ENCODE results near the gene ACER2. TPM values are rescaled to one million over a fixed set of nuclear protein-coding genes. Genes with fewer than 3 reads are reported as not detected.

The ACER2 gene
- total and polyA plus RNA-seq, 12 donors = 0.52 to 8.7 (median 3.6) TPM

DNA sequence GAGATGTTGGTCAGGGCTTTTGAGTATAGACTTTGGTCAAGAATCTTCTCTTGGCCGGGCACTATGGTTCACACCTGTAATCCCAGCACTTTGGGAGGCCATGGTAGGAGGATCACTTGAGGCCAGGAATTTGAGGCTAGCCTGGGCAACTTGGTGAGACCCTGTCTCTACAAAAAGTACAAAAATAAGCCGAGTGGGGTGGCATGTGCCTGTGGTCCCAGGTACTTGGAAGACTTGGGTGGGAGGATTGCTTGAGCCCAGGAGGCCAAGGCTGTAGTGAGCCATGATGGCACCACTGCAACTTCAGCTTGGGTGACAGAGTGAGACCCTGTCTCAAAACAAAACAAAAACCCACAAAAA, 57.5 kb downstream of the ACER2 start:
- no peak for TF ChIP-seq CTCF (IDR thresholded peaks at IDR 0.05)
- no peak for DNase-seq
- ATAC-seq = no peak
- 91 to 95% methylated on average over 2 of the region's 2 CpGs for WGBS, 2 donors
- Histone ChIP-seq H3K4me3 (no peak overlapping the region), H3K27me3 (no peaks in the 10 kb centered on the region), H3K27ac (no peak overlapping the region), H3K36me3 (no peaks in the 10 kb centered on the region), H3K4me1 (peaks cover 0 to 10% (median 4%) of the 10 kb centered on the region in 9 donors), H3K9me3 (no peaks in the 10 kb centered on the region)
- intact Hi-C loops (cut with DNase I) = no loop called here

GRCh38 chr9:19469271-19469670, 60.5 kb downstream of the ACER2 start:
- DNase-seq = no peak
- intact Hi-C loops (cut with DNase I) = no loop called here

GRCh38 chr9:19470567-19470966, 61.8 kb downstream of the ACER2 start:
- Histone ChIP-seq H3K27ac (peak overlapping the region in 2 of 10 donors; percentile 12 to 16), H3K4me1 (peaks cover 0 to 17% (median 11%) of the 10 kb centered on the region in 9 donors), H3K9me3 (no peaks in the 10 kb centered on the region), H3K27me3 (no peaks in the 10 kb centered on the region), H3K36me3 (no peaks in the 10 kb centered on the region), H3K4me3 (no peak overlapping the region)
- TF ChIP-seq CTCF (IDR thresholded peaks at IDR 0.05) = no peak
- ATAC-seq (no peak), DNase-seq (no peak)
- intact Hi-C loops (cut with DNase I) = loop anchor here in 3 of 10 donors (5.0 to 10.0 kb wide), 4 partner anchors 452 to 1147 kb away; no protein-coding TSS in a partner anchor
- WGBS, 2 donors = 58 to 77% methylated on average over 5 of the region's 5 CpGs

More at GRCh38 chr9:19469271-19469670, 60.5 kb downstream of the ACER2 start:
- Histone ChIP-seq H3K4me1 (peaks cover 0 to 20% (median 14%) of the 10 kb centered on the region in 9 donors), H3K27me3 (no peaks in the 10 kb centered on the region), H3K9me3 (no peaks in the 10 kb centered on the region), H3K36me3 (no peaks in the 10 kb centered on the region), H3K27ac (no peak overlapping the region), H3K4me3 (no peak overlapping the region)
- no peak for TF ChIP-seq CTCF (IDR thresholded peaks at IDR 0.05)
- WGBS, 2 donors = 91 to 95% methylated on average over 3 of the region's 3 CpGs
- ATAC-seq = no peak

GRCh38 chr9:19470981-19471650, 62.3 kb downstream of the ACER2 start:
- Histone ChIP-seq H3K27me3 (no peaks in the 10 kb centered on the region), H3K4me1 (peaks cover 0 to 17% (median 11%) of the 10 kb centered on the region in 9 donors), H3K4me3 (peak overlapping the region in 2 of 10 donors; percentile 29 to 30), H3K36me3 (no peaks in the 10 kb centered on the region), H3K9me3 (no peaks in the 10 kb centered on the region), H3K27ac (peak overlapping the region in 2 of 10 donors; percentile 12 to 16)
- DNase-seq = no peak
- no peak for TF ChIP-seq CTCF (IDR thresholded peaks at IDR 0.05)
- peak in 5 of 8 donors; percentile 10 to 36 (median 19) for ATAC-seq
- intact Hi-C loops (cut with DNase I) = loop anchor here in 3 of 10 donors (5.0 to 10.0 kb wide), 4 partner anchors 451 to 1146 kb away; no protein-coding TSS in a partner anchor
- WGBS, 2 donors = 52 to 61% methylated on average over 10 of the region's 10 CpGs
